Nephron progenitor cell (in vitro differentiated cells): ENCODE data around the gene ANKDD1B.
"Not testable (repeated sequence)": the region's sequence is repeated elsewhere in the genome, so short reads cannot be mapped to it uniquely, and the experiment has no call there.

Source experiments
- DNase-seq: peaks from one replicate; pipeline ENCODE4 v3.0.0; 2021
- H3K27ac Mint-ChIP-seq: 2 replicates; pipeline ENCODE4 v1.8.0; 2021; ENCODE audit warnings: mild to moderate bottlenecking, moderate library complexity, mixed read lengths
- H3K27me3 Mint-ChIP-seq: 2 replicates; pipeline ENCODE4 v1.8.0; 2021; ENCODE audit warnings: mild to moderate bottlenecking, low read depth, mixed read lengths; ENCODE audit not compliant: poor library complexity
- H3K36me3 Mint-ChIP-seq: 2 replicates; pipeline ENCODE4 v1.8.0; 2021; ENCODE audit warnings: low read depth, mixed read lengths
- H3K4me1 Mint-ChIP-seq: 2 replicates; pipeline ENCODE4 v1.8.0; 2021; ENCODE audit warnings: mixed read lengths
- H3K4me3 Mint-ChIP-seq: 2 replicates; pipeline ENCODE4 v1.8.0; 2021; ENCODE audit warnings: mild to moderate bottlenecking, moderate library complexity, mixed read lengths
- H3K9me3 Mint-ChIP-seq: 2 replicates; pipeline ENCODE4 v1.8.0; 2021; ENCODE audit warnings: mild to moderate bottlenecking, moderate library complexity, mixed read lengths
- TF ChIP-seq, protein P1 (sequence below): fragments of 200-600 bp; sonication (generic); IDR thresholded peaks from 2 replicates; pipeline ENCODE4 v1.5.0; 2021; ENCODE audit warnings: antibody characterized with exemption

The ANKDD1B gene

DNA sequence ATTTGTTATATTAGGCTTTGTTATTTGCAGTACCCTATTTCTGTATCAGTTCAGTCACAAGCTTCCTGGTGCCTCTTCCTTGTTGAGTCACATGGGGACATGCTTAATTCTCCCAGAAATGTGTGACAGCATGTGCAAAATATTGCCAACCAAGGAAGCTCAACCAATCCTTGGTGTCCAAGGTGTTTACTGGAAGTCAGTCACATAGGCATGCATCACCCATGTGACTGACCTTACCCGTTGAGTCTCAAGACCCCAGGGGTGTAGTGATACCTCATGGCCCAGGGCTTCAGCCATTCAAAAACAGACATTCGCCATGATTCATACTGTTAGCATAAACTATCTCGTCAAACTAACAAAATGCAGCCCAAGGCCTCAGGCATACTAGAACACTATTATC is 9.3 kb upstream of the ANKDD1B start:
- H3K27ac Mint-ChIP-seq = no peak overlapping the region
- H3K4me1 Mint-ChIP-seq = no peaks in the 10 kb centered on the region
- no peaks in the 10 kb centered on the region for H3K9me3 Mint-ChIP-seq
- no peaks in the 10 kb centered on the region for H3K27me3 Mint-ChIP-seq
- no peak overlapping the region for H3K4me3 Mint-ChIP-seq
- DNase-seq = no peak
- peaks cover 9% of the 10 kb centered on the region for H3K36me3 Mint-ChIP-seq
- TF ChIP-seq, protein P1, sequence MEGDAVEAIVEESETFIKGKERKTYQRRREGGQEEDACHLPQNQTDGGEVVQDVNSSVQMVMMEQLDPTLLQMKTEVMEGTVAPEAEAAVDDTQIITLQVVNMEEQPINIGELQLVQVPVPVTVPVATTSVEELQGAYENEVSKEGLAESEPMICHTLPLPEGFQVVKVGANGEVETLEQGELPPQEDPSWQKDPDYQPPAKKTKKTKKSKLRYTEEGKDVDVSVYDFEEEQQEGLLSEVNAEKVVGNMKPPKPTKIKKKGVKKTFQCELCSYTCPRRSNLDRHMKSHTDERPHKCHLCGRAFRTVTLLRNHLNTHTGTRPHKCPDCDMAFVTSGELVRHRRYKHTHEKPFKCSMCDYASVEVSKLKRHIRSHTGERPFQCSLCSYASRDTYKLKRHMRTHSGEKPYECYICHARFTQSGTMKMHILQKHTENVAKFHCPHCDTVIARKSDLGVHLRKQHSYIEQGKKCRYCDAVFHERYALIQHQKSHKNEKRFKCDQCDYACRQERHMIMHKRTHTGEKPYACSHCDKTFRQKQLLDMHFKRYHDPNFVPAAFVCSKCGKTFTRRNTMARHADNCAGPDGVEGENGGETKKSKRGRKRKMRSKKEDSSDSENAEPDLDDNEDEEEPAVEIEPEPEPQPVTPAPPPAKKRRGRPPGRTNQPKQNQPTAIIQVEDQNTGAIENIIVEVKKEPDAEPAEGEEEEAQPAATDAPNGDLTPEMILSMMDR = no peak

GRCh38 chr5:75603371-75603770 is 7.9 kb upstream of the ANKDD1B start:
- no peak for DNase-seq
- Mint-ChIP-seq H3K27ac (no peak overlapping the region), H3K36me3 (peaks cover 7% of the 10 kb centered on the region), H3K4me3 (no peak overlapping the region), H3K4me1 (no peaks in the 10 kb centered on the region), H3K27me3 (no peaks in the 10 kb centered on the region), H3K9me3 (no peaks in the 10 kb centered on the region)
- TF ChIP-seq, protein P1 = no peak

- Mint-ChIP-seq H3K27me3 (no peaks in the 10 kb centered on the region), H3K27ac (no peak overlapping the region), H3K4me3 (no peak overlapping the region), H3K36me3 (peaks cover 7% of the 10 kb centered on the region), H3K9me3 (no peaks in the 10 kb centered on the region), H3K4me1 (no peaks in the 10 kb centered on the region)
- TF ChIP-seq, protein P1 = no peak
- no peak for DNase-seq
Measured at GRCh38 chr5:75603821-75604220, 7.4 kb upstream of the ANKDD1B start.

DNA sequence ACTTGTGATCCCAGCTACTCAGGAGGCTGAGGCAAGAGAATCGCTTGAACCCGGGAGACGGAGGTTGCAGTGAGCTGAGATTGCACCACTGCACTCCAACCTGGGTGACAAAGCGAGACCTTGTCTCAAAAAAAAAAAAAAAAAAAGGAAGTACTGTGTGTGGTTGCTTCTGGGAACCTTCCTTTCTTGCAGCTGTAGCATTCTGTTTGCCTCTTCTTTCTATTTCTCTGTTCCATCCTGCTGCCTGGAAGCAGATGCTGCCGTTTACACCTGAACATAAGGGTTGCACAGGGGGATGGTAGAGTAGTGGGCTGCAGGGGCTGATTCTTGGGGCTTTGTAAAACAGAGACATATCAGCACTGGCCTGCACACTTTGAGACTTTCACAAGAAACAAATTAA is 3.9 kb upstream of the ANKDD1B start:
- not testable (repeated sequence) for H3K27me3 Mint-ChIP-seq, H3K27ac Mint-ChIP-seq, H3K9me3 Mint-ChIP-seq, H3K4me3 Mint-ChIP-seq, DNase-seq, H3K36me3 Mint-ChIP-seq
- peaks cover 15% of the 10 kb centered on the region for H3K4me1 Mint-ChIP-seq

DNA sequence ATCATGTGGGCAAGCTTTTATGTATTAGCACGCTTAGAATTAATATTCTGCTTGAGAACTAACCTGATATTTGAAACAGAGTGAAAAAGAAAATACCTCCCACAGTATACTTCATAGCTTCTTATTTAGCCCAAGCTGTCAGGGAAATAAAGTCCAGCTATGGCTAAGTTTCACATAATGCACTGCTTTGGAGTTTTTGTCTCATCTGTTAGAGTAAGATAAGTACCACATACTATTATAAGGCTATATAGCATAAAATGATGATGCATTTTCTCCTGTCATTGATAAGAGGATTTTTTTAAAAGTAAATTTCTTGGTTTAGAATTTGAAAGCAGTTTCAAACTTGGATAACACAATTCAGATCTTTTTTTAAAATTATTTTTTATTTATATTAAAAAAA is 2.4 kb upstream of the ANKDD1B start:
- H3K4me3 Mint-ChIP-seq = no peak overlapping the region
- peaks cover 15% of the 10 kb centered on the region for H3K4me1 Mint-ChIP-seq
- no peaks in the 10 kb centered on the region for H3K36me3 Mint-ChIP-seq
- no peaks in the 10 kb centered on the region for H3K9me3 Mint-ChIP-seq
- TF ChIP-seq, protein P1 = no peak
- no peaks in the 10 kb centered on the region for H3K27me3 Mint-ChIP-seq
- DNase-seq = no peak
- H3K27ac Mint-ChIP-seq = no peak overlapping the region

- no peak for DNase-seq
- no peak overlapping the region for H3K27ac Mint-ChIP-seq
- peak overlapping the region; percentile 84 for H3K4me3 Mint-ChIP-seq
Measured at GRCh38 chr5:75610201-75610600, 1.1 kb upstream of the ANKDD1B start.

GRCh38 chr5:75610859-75611310 is 368 bp upstream of the ANKDD1B start:
- not testable (repeated sequence) for H3K36me3 Mint-ChIP-seq, H3K27me3 Mint-ChIP-seq, H3K9me3 Mint-ChIP-seq, DNase-seq, H3K27ac Mint-ChIP-seq
- peaks cover 15% of the 10 kb centered on the region for H3K4me1 Mint-ChIP-seq
- peak overlapping the region; percentile 84 for H3K4me3 Mint-ChIP-seq

More at GRCh38 chr5:75610201-75610600, 1.1 kb upstream of the ANKDD1B start:
- Mint-ChIP-seq H3K9me3 (no peaks in the 10 kb centered on the region), H3K36me3 (no peaks in the 10 kb centered on the region), H3K4me1 (peaks cover 15% of the 10 kb centered on the region), H3K27me3 (no peaks in the 10 kb centered on the region)
- TF ChIP-seq, protein P1 = no peak
